Measurements from ENCODE around the gene PSMA4.

PSMA4 gene

GRCh38 chr15:78565097-78565950 is 25.1 kb downstream of the PSMA4 start, which contains the start of gene CHRNA5:
Gene CHRNA5, plus strand, starts transcription at chr15:78565520. Its CDS starts 200 bp downstream, at chr15:78565720.
- peak within 1 kb of the TSS; percentile 95 for H3K4me3 ChIP-seq (ENCODE audit: low read depth, low read length)

GRCh38 chr15:78565951-78566774 is 25.9 kb downstream of the PSMA4 start:
- peak overlapping the region; percentile 95 for H3K4me3 ChIP-seq (ENCODE audit: low read depth, low read length)
- TF ChIP-seq CTCF (IDR thresholded peaks at IDR 0.05; ENCODE audit: borderline replicate concordance, insufficient read depth, low read depth, low read length) = peak; percentile 29; the same call in 1 of the 2 replicates

More at GRCh38 chr15:78565097-78565950, 25.1 kb downstream of the PSMA4 start, which contains the start of gene CHRNA5:
- TF ChIP-seq CTCF (IDR thresholded peaks at IDR 0.05; ENCODE audit: borderline replicate concordance, insufficient read depth, low read depth, low read length) = no peak

- no peak overlapping the region for H3K4me3 ChIP-seq (ENCODE audit: low read depth, low read length)
- TF ChIP-seq CTCF (IDR thresholded peaks at IDR 0.05; ENCODE audit: borderline replicate concordance, insufficient read depth, low read depth, low read length) = no peak
These were observed 27.3 kb downstream of the PSMA4 start for GRCh38 chr15:78567531-78567930.

- no peak overlapping the region for H3K4me3 ChIP-seq (ENCODE audit: low read depth, low read length)
- no peak for TF ChIP-seq CTCF (IDR thresholded peaks at IDR 0.05; ENCODE audit: borderline replicate concordance, insufficient read depth, low read depth, low read length)
These were observed 30.5 kb downstream of the PSMA4 start for GRCh38 chr15:78570710-78571109.

GRCh38 chr15:78571382-78571781 is 31.1 kb downstream of the PSMA4 start:
- no peak for TF ChIP-seq CTCF (IDR thresholded peaks at IDR 0.05; ENCODE audit: borderline replicate concordance, insufficient read depth, low read depth, low read length)
- no peak overlapping the region for H3K4me3 ChIP-seq (ENCODE audit: low read depth, low read length)

GRCh38 chr15:78573416-78573815 is 33.2 kb downstream of the PSMA4 start:
- no peak overlapping the region for H3K4me3 ChIP-seq (ENCODE audit: low read depth, low read length)
- TF ChIP-seq CTCF (IDR thresholded peaks at IDR 0.05; ENCODE audit: borderline replicate concordance, insufficient read depth, low read depth, low read length) = no peak
